Measurements from ENCODE around the gene GRAMD1B.

GRCh38 chr11:123430721-123431497, 840 bp downstream of the GRAMD1B start:
- TF ChIP-seq CTCF (IDR thresholded peaks at IDR 0.05) (no peak), POLR2A (IDR thresholded peaks at IDR 0.05; ENCODE audit: low read depth) (no peak), EP300 (IDR thresholded peaks at IDR 0.05) (no peak)
